ENCODE results near the gene TRPV6.

TRPV6 gene

GRCh38 chr7:142933092-142933475 lies 47.5 kb upstream of the TRPV6 start:
- Histone ChIP-seq H3K4me1 (ENCODE audit: low read length) (no peaks in the 10 kb centered on the region), H3K9me3 (replicated peaks; ENCODE audit: insufficient read depth, low read length) (no peaks in the 10 kb centered on the region), H4K20me1 (ENCODE audit: insufficient read depth, low read length) (no peaks in the 10 kb centered on the region), H3K27ac (ENCODE audit: low read length) (no peak overlapping the region), H3K79me2 (ENCODE audit: low read length) (no peaks in the 10 kb centered on the region), H3K4me3 (ENCODE audit: low read length) (no peak overlapping the region), H3K36me3 (replicated peaks; ENCODE audit: insufficient read depth, low read length) (no peaks in the 10 kb centered on the region), H3K27me3 (replicated peaks; ENCODE audit: insufficient read depth, low read length) (no peaks in the 10 kb centered on the region), H3F3A (ENCODE audit: insufficient read depth, low read length) (no peaks in the 10 kb centered on the region), H3K9me2 (replicated peaks; ENCODE audit: insufficient read depth, low read length) (no peaks in the 10 kb centered on the region), H3K9ac (ENCODE audit: low read length) (no peak overlapping the region), H3K4me2 (ENCODE audit: low read depth, low read length) (no peak overlapping the region), H2AFZ (ENCODE audit: low read length) (no peak overlapping the region)
- DNase-seq = no peak
- TF ChIP-seq EZH2 (optimal IDR thresholded peaks at IDR 0.05; ENCODE audit: low read depth, low read length) = no peak
- no peak for TF ChIP-seq EZH2phosphoT487 (IDR thresholded peaks at IDR 0.05; ENCODE audit: low read length)
- TF ChIP-seq CTCF (IDR thresholded peaks at IDR 0.05; ENCODE audit: low read length) = no peak

- Histone ChIP-seq H3K9me3 (replicated peaks; ENCODE audit: insufficient read depth, low read length) (no peaks in the 10 kb centered on the region), H3K9me2 (replicated peaks; ENCODE audit: insufficient read depth, low read length) (no peaks in the 10 kb centered on the region), H3K27me3 (replicated peaks; ENCODE audit: insufficient read depth, low read length) (no peaks in the 10 kb centered on the region), H4K20me1 (ENCODE audit: insufficient read depth, low read length) (no peaks in the 10 kb centered on the region), H2AFZ (ENCODE audit: low read length) (no peak overlapping the region), H3K27ac (ENCODE audit: low read length) (no peak overlapping the region), H3K4me1 (ENCODE audit: low read length) (no peaks in the 10 kb centered on the region), H3K4me2 (ENCODE audit: low read depth, low read length) (no peak overlapping the region), H3K79me2 (ENCODE audit: low read length) (no peaks in the 10 kb centered on the region), H3K4me3 (ENCODE audit: low read length) (no peak overlapping the region), H3F3A (ENCODE audit: insufficient read depth, low read length) (no peaks in the 10 kb centered on the region), H3K36me3 (replicated peaks; ENCODE audit: insufficient read depth, low read length) (no peaks in the 10 kb centered on the region), H3K9ac (ENCODE audit: low read length) (no peak overlapping the region)
- TF ChIP-seq CTCF (IDR thresholded peaks at IDR 0.05; ENCODE audit: low read length) = no peak
- TF ChIP-seq EZH2 (optimal IDR thresholded peaks at IDR 0.05; ENCODE audit: low read depth, low read length) = no peak
- no peak for TF ChIP-seq EZH2phosphoT487 (IDR thresholded peaks at IDR 0.05; ENCODE audit: low read length)
- DNase-seq = no peak
Measured at GRCh38 chr7:142932386-142933091, 47.0 kb upstream of the TRPV6 start.

GRCh38 chr7:142930126-142930730 lies 44.7 kb upstream of the TRPV6 start:
- Histone ChIP-seq H3K4me3 (ENCODE audit: low read length) (no peak overlapping the region), H3K27ac (ENCODE audit: low read length) (no peak overlapping the region), H3K79me2 (ENCODE audit: low read length) (no peaks in the 10 kb centered on the region), H3K36me3 (replicated peaks; ENCODE audit: insufficient read depth, low read length) (no peaks in the 10 kb centered on the region), H3K9me2 (replicated peaks; ENCODE audit: insufficient read depth, low read length) (no peaks in the 10 kb centered on the region), H3K9me3 (replicated peaks; ENCODE audit: insufficient read depth, low read length) (no peaks in the 10 kb centered on the region), H3K4me2 (ENCODE audit: low read depth, low read length) (no peak overlapping the region), H3K9ac (ENCODE audit: low read length) (no peak overlapping the region), H3K4me1 (ENCODE audit: low read length) (no peaks in the 10 kb centered on the region), H3F3A (ENCODE audit: insufficient read depth, low read length) (no peaks in the 10 kb centered on the region), H2AFZ (ENCODE audit: low read length) (no peak overlapping the region), H3K27me3 (replicated peaks; ENCODE audit: insufficient read depth, low read length) (no peaks in the 10 kb centered on the region), H4K20me1 (ENCODE audit: insufficient read depth, low read length) (no peaks in the 10 kb centered on the region)
- no peak for DNase-seq
- TF ChIP-seq EZH2 (optimal IDR thresholded peaks at IDR 0.05; ENCODE audit: low read depth, low read length) (no peak), EZH2phosphoT487 (IDR thresholded peaks at IDR 0.05; ENCODE audit: low read length) (no peak), CTCF (IDR thresholded peaks at IDR 0.05; ENCODE audit: low read length) (no peak)
